OCI-LY3 (cell line): ENCODE measurements around the gene UNCX.

Source experiments
- EZH2phosphoT487 ChIP-seq: fragments of 200-600 bp; shearing (Covaris generic); IDR thresholded peaks from 2 replicates; pipeline ENCODE4 v1.6.1; 2018; ENCODE audit warnings: antibody characterized with exemption, mixed run types, low read depth
- TF ChIP-seq, protein P1 (sequence below): fragments of 200-600, 300-600 bp; sonication (generic); IDR thresholded peaks from 2 replicates; pipeline ENCODE4 v1.5.1; 2014; ENCODE audit warnings: antibody characterized with exemption, low read length, low read depth

DNA sequence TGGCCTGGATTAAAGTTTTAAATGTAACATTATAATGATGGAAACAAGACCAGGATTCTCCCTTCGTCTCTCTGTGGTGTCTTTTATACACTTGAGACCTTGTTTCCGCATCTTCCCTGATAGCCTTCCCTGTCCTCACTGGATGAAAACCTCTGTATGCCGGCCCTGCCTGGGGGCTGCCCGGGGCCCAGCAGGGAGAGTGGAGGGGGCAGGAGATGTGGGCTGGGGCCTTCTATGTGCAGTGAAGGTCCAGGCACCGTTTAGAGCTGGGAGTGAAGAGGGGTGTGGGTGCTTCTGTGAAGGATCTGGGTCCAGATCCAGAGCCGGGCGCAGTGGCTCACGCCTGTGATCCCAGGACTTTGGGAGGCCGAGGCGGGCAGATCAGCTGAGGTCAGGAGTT lies 50.7 kb downstream of the UNCX start:
- TF ChIP-seq, protein P1, sequence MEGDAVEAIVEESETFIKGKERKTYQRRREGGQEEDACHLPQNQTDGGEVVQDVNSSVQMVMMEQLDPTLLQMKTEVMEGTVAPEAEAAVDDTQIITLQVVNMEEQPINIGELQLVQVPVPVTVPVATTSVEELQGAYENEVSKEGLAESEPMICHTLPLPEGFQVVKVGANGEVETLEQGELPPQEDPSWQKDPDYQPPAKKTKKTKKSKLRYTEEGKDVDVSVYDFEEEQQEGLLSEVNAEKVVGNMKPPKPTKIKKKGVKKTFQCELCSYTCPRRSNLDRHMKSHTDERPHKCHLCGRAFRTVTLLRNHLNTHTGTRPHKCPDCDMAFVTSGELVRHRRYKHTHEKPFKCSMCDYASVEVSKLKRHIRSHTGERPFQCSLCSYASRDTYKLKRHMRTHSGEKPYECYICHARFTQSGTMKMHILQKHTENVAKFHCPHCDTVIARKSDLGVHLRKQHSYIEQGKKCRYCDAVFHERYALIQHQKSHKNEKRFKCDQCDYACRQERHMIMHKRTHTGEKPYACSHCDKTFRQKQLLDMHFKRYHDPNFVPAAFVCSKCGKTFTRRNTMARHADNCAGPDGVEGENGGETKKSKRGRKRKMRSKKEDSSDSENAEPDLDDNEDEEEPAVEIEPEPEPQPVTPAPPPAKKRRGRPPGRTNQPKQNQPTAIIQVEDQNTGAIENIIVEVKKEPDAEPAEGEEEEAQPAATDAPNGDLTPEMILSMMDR = no peak
- no peak for TF ChIP-seq EZH2phosphoT487
